Right kidney (tissue), 1 donor: ENCODE data around the gene XPNPEP1.

Source experiments
- DNase-seq: peaks from one replicate; pipeline ENCODE4 v3.0.0-alpha.2; 2016

The XPNPEP1 gene

DNA sequence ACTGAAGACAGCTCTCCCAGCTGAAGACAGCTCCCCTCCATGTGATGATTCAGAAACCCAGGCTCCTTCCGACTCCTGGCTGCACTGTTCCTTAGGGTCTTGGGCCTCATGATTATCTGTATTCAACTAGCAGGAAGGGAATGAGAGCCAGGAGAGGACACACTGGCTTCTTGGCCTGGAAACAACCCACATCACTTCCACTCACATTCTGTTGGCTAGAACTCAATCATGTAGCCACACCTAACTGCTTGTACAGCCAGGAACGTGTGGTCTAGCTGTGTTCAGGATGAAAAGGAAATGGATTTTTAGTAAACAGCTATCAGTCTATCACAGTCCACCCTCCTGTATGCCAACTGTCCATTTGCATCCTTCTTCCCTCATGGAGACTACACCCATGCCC, 30.5 kb upstream of the XPNPEP1 start:
- DNase-seq, result no peak

DNA sequence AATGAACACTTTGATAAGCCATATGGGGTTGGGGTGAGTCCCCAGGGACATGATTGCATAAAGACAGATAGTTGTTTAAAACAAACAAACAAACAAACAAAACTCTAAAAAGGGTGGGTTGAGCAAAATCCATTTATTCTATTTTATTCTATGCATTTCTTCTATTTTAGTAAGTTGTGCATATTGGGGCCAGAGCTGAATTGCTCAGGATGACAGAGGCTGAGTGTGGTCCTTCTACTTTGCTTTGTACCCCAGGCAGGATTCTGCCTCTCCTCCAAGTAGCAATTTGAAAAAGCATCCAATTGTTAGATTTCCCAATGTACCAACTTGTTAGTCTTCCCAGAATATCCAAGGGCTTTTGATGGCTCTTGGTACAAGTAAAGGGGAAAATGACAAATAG, 29.2 kb upstream of the XPNPEP1 start:
- DNase-seq, result no peak

DNA sequence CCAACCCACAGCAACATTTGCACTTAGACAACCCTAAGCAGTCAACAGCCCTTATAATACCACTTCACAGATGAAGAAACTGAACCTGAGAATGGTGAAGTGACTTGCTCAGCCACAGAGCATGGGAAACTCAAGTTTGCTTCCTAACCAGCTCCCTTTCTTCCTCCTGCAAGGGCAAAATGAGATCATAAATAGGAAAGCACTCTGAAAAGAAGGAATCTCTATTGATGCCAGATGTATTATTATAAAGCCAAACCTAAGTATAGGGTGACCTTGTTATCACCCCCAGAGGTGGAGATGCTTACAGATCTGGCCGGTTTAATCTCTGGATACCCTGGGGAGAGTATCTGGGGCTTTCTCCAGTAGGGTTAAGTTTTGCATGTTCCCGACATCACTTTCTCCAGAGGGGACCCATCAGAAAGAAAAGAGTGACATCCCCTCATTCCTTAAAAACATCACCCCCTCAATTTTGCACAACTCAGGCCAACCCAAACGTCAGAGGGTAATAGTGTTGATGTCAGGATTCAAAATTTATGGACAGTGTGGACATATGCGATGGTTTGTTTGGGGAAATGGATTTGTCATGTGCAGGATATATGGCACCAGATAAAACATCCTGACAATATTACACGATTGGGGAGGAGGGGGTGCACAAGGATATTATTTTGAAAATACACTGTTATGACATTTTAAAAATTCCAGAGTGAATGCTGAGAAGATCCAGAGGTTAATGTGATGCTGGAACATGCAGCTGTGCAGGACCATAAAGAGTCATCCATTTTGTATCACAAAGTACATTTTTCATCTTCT, 24.0 kb upstream of the XPNPEP1 start:
- no peak for DNase-seq

DNA sequence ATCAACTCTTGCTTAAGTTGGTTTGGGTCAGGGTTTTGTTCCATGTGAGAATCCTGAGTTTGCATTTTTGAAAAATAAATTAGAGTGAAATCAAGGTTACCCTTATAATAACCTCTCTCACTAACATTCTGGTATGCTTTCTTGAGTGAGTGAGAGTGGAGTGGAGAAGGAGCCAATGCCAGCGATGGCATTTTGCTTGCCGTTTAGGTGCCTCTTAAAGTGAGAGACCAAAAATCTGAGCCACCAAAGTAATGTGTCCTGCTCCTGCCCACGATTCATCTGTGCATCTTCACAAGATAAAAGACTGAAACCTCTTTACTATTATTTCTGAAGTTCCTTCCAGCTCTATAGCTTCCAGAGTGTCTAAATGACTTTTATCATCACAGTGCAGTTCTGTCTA, 23.4 kb upstream of the XPNPEP1 start:
- no peak for DNase-seq

DNA sequence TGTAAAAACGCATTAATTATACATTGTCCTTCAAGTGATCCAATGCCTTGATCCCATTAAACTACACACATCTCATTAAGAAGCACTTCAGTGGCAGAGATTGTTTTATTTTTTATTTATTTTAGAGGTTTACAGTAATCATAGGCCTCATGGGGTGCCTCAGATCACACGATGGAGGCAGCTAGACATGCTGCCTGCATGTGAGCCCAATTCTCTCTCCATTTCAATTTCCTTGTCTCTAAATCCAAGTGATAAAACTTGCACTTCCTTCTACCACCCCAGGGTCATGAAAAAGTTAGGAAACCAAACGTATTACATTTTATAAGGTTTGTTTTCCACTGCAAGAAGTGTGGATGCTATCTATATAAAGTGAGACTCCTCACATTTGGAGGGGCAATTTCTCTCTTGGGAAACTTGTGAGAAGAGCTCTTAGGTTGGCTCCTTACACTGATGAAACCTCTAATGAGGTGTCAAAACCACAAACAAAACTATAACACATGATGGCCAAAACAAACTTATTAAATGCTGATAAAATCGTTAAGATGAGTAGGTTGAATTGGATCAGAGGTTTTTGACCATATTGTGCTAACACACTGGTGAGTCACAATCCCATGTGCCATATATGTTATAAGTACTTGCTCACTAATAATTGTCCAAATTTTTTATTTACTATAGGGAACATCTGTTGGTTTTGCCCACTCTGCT, 22.3 kb upstream of the XPNPEP1 start:
- DNase-seq, result no peak

DNA sequence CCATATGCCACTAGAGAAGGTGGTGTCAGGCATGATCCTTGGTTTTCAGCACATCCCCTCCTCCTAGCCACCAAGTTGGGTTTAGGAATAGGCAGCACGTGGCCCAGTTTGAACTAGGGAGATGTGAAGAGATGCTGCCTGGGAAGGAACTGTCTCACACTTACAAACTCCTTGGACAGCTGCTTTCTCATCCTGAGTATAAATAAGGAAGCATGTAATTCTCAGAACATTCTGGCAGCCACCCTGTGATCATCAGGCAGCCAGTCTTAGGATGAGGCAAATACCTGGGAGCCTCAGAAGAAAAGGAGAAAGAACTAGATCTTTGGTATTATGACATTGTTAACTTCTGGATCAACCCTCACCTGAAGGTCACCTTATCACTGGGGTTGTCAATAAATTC, 21.3 kb upstream of the XPNPEP1 start:
- no peak for DNase-seq

DNA sequence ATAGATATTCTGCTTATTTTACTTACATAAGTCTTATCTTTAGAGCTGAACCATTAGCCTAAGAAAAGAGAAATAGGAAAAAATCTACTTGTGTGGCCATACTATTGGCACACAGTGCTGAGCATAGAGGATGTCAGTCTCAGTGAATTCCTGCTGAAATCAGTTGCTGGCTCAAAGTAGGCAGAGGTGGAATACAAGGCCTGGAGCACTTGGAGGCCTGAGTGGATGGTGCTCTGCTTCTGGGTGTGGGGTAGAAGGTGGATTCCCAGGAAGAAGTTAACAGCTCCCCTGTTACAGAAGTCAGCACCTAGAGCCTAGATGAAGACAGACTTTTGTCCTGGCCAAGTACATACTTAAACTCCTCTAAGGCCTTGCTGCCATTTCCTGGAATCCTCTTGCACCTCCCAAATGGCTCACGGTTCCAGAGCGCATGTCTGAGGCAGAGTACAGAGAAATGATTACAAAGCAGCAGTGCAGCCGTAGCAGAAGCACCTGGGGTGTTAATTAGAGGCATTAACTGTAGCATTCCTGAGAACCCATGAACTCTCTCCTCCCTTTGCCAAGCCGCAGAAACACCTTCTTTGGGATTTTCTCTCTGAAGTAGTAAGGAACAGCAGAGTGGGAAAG, 18.0 kb upstream of the XPNPEP1 start:
- DNase-seq, result no peak

DNA sequence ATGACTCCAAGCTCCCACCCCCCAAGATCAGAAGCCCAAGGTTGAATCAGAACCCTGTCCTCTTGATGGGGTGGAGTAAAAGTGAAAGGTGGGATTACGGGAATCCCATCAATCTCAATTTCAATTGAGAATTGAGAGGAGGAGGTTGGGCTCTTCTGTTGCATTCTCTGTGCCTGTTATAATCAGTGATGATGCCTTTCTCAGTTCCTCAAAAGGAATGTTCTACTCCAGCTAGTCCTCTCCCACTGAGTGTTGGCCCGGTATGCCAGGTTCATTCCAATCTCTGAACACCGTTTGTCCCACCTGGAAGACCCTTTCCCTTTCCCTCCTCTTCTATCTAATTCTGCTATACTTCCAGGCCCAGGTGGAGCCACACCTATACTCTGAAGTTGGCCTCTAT, 17.2 kb upstream of the XPNPEP1 start:
- no peak for DNase-seq

DNA sequence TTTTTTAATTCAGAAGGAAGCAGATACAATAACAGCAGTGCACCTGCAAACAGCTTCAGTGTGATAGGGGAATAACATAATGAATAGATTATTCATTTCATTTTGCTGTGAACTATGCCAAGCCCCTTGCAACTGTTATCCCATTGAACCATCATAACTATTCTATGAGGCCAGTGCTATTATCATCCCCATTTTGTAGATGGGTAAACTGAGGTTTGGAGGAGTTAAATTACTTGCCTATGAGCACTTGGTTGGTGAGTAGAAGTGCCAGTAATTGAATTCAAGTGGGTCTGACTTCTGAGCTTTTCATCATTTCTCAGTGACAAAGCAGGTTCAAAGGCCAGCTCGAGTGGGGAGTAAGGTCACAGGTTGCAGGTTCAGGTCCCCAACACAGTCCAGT, 16.8 kb upstream of the XPNPEP1 start:
- DNase-seq, result no peak

DNA sequence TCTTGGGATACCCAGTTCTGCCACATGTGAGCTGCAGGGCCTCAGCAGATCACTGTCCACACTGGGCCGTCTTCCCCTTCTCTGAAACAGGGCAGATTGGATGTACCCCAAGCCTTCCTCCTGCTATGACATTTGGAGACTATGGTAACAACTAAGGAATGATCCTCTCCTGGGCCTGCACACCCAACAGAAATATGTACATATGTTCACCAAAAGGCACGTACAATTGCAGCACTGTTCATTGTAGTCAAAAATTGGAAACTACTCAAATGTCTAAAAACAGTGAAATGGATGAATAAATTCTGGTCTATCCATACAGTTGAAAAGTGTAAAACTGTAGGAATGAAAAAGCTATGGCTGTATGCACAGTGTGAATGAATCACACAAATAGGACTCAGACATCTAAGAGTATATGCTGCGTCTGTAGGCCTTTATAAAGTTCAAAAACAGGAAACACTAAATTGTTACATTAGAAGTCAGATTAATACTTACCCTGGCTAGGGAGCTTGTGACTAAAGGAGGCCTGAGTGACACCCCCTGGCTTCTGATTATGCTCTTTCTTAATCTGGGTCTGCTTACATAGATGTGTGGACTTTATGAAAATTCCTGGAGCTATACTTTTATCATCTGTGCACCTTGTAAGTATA, 16.1 kb upstream of the XPNPEP1 start:
- no peak for DNase-seq

DNA sequence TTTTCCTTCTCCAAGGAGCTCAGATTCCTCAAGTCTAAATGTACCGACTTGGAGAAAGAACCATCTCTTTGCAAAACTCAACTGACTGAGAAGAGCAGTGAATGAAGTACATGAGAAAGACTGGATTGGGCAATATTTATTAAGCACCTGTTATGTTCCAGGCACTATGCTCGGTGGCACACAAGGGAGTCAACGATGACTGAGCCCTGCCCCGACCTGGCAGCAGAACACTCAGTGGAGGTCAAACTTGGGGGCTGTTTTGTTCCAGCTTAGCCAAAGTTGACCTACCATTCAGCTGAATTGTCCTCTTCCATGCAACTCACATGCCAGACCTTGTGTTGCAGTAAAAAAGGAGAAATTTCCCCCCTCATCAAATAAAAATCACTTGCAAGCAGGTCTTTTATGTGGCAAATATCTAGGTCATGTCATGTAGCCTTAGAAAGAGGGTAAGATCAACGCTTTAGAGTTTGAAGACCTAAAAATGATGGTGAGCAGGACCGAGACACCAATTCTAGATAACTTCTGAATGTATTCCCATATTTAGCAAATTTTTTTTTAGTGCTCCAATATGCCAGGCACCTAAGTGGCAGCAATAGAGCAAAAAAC, 14.3 kb upstream of the XPNPEP1 start:
- DNase-seq, result no peak

DNA sequence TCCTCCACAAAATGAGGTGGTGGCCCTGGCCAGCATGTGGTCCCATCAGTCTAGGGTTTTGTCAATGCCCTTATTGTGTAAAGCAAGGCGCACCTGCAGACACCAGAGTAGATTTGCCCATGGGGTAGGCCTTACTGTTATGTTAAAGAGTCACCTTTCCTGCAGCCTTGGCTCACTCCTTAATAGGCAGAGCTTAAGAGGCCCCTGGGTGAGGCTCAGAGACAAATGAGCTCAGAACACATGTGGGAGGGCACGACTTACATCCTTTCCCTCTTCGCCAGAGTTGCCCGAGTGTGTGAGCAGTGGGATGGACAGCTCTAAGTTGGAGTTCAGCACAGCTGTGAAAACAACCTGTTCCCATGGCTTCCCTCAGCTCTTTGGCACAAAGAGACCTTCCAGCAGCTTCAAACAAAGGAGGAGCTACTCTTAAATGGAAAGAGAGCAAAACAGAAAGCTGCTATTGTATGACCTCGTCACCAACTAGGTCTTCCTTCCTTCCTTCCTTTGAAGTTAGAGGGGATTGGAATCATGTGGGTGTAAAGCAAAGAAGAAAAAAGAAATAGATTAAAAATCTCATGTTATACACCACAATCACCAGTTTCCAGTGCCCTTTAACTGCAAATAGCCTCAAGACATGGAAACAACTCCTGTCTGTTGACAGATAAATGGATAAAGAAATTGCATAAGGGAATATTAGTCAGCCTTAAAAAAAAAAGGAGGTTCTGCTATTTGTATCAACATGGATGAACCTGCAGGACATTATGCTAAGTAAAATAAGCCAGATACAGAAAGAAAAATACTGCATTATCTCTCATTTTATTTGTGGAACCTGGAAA, 11.9 kb upstream of the XPNPEP1 start:
- no peak for DNase-seq

DNA sequence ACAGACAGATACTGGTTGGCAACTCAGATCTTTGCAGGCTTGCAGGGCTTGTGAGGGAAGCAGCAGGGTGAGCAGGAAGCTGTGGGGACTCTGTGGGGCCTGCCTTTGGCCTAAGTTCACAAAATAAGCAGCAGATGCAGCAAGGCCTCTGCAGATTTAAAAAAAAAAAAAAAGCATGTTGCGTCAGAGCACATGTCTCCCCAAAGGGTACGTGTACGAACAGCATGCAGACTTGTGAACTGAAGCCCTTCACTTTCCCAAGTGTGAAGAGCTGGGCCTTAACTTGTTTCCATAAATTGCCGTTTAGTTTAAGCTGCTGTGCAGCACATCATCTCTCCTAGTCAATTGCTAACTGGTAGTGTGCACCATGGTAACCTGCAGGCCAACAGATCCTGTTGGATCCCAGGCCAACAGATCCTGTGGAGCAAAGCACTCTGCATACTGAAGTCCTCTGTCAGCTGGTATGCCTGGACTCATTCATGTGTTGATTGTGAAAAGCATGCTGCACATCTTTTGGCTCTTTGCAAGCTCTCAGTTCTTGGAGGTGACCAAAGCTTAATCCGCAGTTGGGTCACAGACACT, 10.8 kb upstream of the XPNPEP1 start:
- DNase-seq, result no peak

DNA sequence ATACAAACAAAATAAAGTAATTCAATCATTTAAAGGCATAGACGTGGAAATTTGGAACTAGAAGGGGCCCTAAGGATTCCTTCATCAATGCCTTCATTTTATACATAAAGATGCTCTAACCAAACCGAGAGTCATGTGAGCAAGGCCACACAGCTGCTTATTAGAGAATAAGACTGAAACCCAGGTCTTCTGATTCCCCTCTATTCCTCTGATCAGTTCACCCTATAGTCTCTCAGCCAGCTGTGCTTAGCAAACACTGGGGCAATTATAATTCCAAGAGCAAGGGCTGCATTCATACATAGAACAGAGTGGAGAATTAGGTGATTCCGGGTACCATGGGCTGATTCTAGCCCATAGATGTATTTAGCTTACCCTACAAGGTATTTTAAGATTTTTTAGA, 9.7 kb upstream of the XPNPEP1 start:
- DNase-seq, result no peak

DNA sequence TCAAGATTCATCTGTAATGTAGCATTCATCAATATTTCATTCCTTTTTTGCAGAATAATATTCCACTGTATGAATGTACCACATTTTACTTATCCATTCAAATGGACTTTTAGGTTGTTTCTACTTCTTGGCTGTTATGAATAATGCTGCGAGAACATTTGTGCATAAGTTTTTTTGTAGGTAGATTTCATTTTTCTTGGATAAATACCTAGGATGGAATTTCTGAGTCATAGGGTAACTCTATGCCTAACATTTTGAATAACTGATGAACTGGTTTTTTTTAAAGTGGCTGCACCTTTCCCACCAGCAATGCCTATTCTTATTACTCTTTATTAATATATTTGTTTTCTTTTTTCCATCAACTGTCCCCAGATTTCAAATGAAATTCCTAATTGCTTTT, 9.1 kb upstream of the XPNPEP1 start:
- DNase-seq, result no peak

DNA sequence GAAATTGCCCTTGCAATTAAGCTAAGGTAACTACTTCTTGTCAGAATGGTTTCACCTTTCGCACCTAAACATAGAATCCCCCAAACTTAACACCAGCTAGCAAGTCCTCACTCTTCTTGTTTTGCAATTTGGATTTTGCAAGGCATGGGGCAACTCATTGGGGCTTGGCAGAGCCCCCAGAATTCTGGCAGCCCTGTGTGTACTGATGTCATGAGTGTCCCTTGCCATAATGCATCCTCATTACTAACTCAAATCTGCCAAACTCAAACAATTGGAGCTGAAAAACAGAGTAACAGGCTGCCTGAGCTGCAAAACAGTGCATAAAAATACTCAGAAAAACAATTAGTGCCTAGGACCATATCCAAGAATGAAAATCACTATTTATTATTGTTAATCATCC, 7.9 kb upstream of the XPNPEP1 start:
- DNase-seq, result no peak

DNA sequence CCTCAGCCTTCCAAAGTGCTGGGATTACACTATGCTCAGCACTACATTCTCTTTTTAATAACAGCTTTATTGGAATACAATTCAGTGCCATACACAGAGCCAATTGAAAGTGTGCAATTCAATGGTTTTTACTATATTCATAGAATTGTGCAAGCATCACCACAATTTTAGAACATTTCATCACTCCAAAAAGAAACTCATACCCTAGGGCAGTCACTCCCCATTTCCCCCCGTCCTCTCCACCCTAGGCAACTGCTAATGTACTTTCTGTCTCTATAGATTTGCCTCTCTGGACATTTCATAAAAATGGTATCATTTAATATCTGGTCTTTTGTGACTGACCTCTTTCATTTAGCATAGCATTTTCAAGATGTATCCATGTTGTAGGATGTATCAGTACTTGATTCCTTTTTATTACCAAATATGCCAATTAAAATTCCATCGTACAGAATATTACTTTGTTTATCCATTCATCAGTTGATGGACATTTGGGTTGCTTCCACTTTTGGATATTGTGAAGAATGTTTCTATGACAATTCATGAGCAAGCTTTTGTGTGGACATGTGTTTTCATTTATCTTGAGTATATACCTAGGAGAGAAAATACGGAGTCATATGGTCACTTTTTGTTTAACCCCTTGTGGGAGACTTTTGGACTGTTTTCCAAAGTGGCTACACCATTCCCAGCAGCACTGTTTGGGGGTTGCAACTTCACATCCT, 6.3 kb upstream of the XPNPEP1 start:
- DNase-seq, result no peak

DNA sequence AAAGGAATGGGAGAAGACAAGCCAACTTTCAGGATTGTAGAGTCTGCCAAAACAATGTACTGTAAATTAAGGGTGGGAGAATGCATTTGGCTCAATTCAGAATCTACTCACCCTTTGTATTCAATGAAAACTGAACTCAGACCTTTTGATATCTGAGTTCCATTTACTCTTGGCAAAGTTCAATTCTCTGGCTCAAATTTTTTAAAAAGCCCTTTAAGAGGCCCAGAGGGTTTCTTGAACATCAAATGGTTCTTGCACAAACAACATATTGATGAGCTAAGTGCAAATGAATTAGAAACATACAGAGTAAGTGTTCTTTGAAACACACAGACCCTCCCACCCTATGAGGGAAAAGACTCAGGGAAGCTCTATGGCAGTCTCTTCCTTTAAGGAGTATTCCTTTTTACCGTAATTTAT, 5.2 kb upstream of the XPNPEP1 start:
- DNase-seq, result no peak

DNA sequence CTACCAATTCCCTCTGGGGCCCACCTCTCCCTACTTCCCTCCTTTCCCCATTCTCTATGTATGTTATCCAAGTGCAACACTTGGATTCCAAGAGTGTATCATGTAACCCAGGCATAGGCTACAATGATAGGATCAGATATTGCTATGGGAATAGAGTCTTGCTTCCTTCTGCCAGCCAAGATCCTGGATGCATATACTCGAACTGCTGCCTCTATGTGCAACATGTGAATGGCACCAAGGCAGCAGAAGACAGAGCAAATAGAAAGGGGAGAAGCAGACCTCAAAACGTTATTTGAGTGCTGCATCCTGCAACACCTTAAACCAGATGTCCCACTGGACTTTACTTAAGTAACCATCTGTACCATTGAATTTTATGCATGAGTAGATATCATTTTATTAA, 3.5 kb upstream of the XPNPEP1 start:
- DNase-seq, result no peak

DNA sequence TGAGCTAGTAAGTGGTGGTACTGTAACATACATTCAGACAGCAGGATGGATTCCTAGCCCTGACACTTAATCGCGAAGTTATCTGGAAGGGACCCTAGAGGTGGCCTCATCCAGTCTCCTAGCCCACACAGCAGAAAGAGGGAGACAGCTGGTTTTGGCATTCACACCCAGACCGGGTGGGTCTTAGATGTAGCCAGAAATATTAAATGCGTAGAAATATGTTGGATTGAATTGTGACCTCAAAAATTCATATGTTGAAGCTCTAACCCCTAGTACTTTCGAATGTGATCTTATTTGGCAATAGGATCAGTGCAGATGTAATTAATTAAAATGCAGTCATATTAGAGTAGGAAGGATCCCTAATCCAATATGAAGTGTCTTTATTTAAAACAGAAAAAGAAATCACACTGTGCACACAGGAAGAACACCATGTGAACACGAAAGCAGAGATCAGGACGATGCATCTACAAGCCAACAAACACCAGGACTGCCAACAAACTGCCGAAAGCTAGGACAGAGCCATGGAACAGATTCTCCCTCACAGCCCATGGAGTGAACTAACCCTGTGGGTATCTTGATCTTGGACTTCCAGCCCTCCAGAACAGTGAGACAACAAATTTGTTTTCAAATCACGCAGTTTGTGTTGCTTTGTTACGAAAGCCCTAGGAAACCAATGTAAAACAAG, 2.9 kb upstream of the XPNPEP1 start:
- DNase-seq, result no peak
